Gastrocnemius medialis (tissue), 4 donors: ENCODE results near the gene PMEPA1. TPM values are rescaled to one million over a fixed set of nuclear protein-coding genes. Genes with fewer than 3 reads are reported as not detected.
A peak's percentile ranks its signal among the peaks of the same experiment; 100 is the strongest.

Experiments used
- ATAC-seq, 2 donors: fragments of 150-250 bp; one replicate each; pipeline ENCODE4 v1.9.1; 2016
- DNase-seq, 2 donors: peaks; one replicate each; pipeline ENCODE4 v3.0.0-alpha.2; 2019
- H3K27ac ChIP-seq, 4 donors: fragments of 200-600 bp; sonication (generic); 1 replicate in 1 of 4; 2 replicates in 3 of 4; pipeline ENCODE4 v1.5.1; 2016 to 2018; ENCODE audit warnings: mild to moderate bottlenecking in 2 of 4, moderate library complexity in 1 of 4
- H3K27me3 ChIP-seq, 3 donors: fragments of 200-600 bp; sonication (generic) in 2 of 3; 1 replicate in 1 of 3; 2 replicates in 2 of 3; pipeline versions ENCODE4 v1.5.1 to v1.6.0; 2016 to 2019; ENCODE audit warnings: mild to moderate bottlenecking in 1 of 3, moderate library complexity in 1 of 3
- H3K36me3 ChIP-seq, 2 donors: fragments of 200-600 bp; sonication (generic) in 1 of 2; one replicate each; pipeline ENCODE4 v1.5.1; 2017 to 2018
- H3K4me1 ChIP-seq, 2 donors: fragments of 200-600 bp; sonication (generic) in 1 of 2; one replicate each; pipeline ENCODE4 v1.5.1; 2016 to 2017; ENCODE audit warnings: mild to moderate bottlenecking in 2 of 2
- H3K4me3 ChIP-seq, 4 donors: fragments of 200-600 bp; sonication (generic) in 3 of 4; 1 replicate in 1 of 4; 2 replicates in 3 of 4; pipeline ENCODE4 v1.5.1; 2016 to 2019; ENCODE audit warnings: mild to moderate bottlenecking in 2 of 4
- H3K9me3 ChIP-seq, 3 donors: fragments of 200-600 bp; sonication (generic) in 2 of 3; 1 replicate in 1 of 3; 2 replicates in 2 of 3; pipeline ENCODE4 v1.5.1; 2016 to 2019
- POLR2A ChIP-seq, 2 donors: fragments of 450-650 bp; IDR thresholded peaks; one replicate each; pipeline ENCODE4 v1.6.1; 2017; ENCODE audit warnings: antibody characterized with exemption in 2 of 2, mild to moderate bottlenecking in 2 of 2, moderate library complexity in 2 of 2
- in situ Hi-C, 4 donors: fragments of 200-750 bp; cut with MboI; loops; one replicate each; pipeline versions ENCODE4 v1.15.0 to v1.8.0; 2017; ENCODE audit warnings: low sequenced_read_pairs in 4 of 4
- intact Hi-C: fragments of 100-400 bp; cut with DNase I; formaldehyde crosslinking; loops from one replicate; pipeline ENCODE4 v1.15.1; 2023; ENCODE audit warnings: low total_unique reads
- total RNA-seq, 4 donors: library from RNA; depleted of rRNA; stranded (reverse); fragments of >200 nt; gene quantifications; one replicate each; pipeline versions ENCODE4 v1.1.0 to v1.2.3, GENCODE V29; 2016
- TF ChIP-seq, protein P1 (sequence below), 5 experiments: fragments of 450-650 bp in 3 of 5; fragments of 200-600 bp in 2 of 5; sonication (generic) in 2 of 5; IDR thresholded peaks in 4 of 5; conservative IDR thresholded peaks in 1 of 5; 1 replicate in 4 of 5; 2 replicates in 1 of 5; pipeline ENCODE4 v1.5.1; 2016 to 2019; ENCODE audit warnings: antibody characterized with exemption in 5 of 5, mild to moderate bottlenecking in 3 of 5, moderate library complexity in 3 of 5

Gene PMEPA1
- total RNA-seq, 4 donors from 2014 or later = 1.5 to 8.1 (median 5.8) TPM

- H3K4me3 ChIP-seq = no peak overlapping the region
- TF ChIP-seq POLR2A (IDR thresholded peaks at IDR 0.05) = no peak
- TF ChIP-seq, protein P1, sequence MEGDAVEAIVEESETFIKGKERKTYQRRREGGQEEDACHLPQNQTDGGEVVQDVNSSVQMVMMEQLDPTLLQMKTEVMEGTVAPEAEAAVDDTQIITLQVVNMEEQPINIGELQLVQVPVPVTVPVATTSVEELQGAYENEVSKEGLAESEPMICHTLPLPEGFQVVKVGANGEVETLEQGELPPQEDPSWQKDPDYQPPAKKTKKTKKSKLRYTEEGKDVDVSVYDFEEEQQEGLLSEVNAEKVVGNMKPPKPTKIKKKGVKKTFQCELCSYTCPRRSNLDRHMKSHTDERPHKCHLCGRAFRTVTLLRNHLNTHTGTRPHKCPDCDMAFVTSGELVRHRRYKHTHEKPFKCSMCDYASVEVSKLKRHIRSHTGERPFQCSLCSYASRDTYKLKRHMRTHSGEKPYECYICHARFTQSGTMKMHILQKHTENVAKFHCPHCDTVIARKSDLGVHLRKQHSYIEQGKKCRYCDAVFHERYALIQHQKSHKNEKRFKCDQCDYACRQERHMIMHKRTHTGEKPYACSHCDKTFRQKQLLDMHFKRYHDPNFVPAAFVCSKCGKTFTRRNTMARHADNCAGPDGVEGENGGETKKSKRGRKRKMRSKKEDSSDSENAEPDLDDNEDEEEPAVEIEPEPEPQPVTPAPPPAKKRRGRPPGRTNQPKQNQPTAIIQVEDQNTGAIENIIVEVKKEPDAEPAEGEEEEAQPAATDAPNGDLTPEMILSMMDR (IDR thresholded peaks at IDR 0.05 in 4 of 5, conservative IDR thresholded peaks at IDR 0.05 in 1 of 5) = no peak
- in situ Hi-C loops = no loop called here
- H3K27me3 ChIP-seq = no peaks in the 10 kb centered on the region
- H3K9me3 ChIP-seq = no peaks in the 10 kb centered on the region
- H3K4me1 ChIP-seq = peaks cover 20 to 29% of the 10 kb centered on the region in 2 donors
- DNase-seq = no peak
- no peak overlapping the region for H3K27ac ChIP-seq
- no peaks in the 10 kb centered on the region for H3K36me3 ChIP-seq
- intact Hi-C loops = no loop called here
- no peak for ATAC-seq
Measured at GRCh38 chr20:57693670-57694329, 16.0 kb downstream of the PMEPA1 start.

- H3K27ac ChIP-seq = no peak overlapping the region
- H3K4me3 ChIP-seq = no peak overlapping the region
- H3K27me3 ChIP-seq = no peaks in the 10 kb centered on the region
- intact Hi-C loops = no loop called here
- ATAC-seq (peak in 1 of 2 donors; percentile 14), DNase-seq (no peak)
- H3K36me3 ChIP-seq = no peaks in the 10 kb centered on the region
- in situ Hi-C loops = no loop called here
- H3K4me1 ChIP-seq = peaks cover 22 to 31% of the 10 kb centered on the region in 2 donors
- H3K9me3 ChIP-seq = no peaks in the 10 kb centered on the region
- TF ChIP-seq, protein P1 (IDR thresholded peaks at IDR 0.05 in 4 of 5, conservative IDR thresholded peaks at IDR 0.05 in 1 of 5) = peak in 3 of 5 experiments; percentile 11 to 21 (median 20)
- TF ChIP-seq POLR2A (IDR thresholded peaks at IDR 0.05) = no peak
Measured at GRCh38 chr20:57693002-57693582, 16.7 kb downstream of the PMEPA1 start.

DNA sequence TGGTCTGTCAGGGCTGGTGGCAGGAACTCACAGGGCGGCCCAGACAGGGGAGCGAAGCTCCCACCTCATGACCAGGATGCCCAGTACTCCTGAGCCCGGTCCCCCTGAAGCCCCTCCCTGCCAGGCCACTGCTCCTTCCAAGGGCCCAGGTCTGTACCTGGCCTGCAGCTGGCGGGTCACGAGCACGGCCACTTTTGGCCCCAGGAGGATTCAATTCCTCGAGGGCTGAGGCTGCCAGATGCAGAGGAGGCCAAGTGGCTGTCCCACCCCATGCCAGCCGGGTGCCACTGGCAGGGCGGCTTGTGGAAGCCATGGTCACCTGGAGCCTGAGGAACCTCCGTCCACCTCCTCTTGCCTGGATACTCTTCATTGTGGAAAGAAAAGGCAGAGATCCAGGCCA is 17.4 kb downstream of the PMEPA1 start:
- intact Hi-C loops (no loop called here), in situ Hi-C loops (no loop called here)
- no peak overlapping the region for H3K27ac ChIP-seq
- no peak for TF ChIP-seq POLR2A (IDR thresholded peaks at IDR 0.05)
- TF ChIP-seq, protein P1 (IDR thresholded peaks at IDR 0.05 in 4 of 5, conservative IDR thresholded peaks at IDR 0.05 in 1 of 5) = no peak
- DNase-seq = no peak
- ATAC-seq = no peak
- H3K36me3 ChIP-seq = no peaks in the 10 kb centered on the region
- H3K4me3 ChIP-seq = no peak overlapping the region
- H3K27me3 ChIP-seq = no peaks in the 10 kb centered on the region
- H3K9me3 ChIP-seq = no peaks in the 10 kb centered on the region
- H3K4me1 ChIP-seq = peaks cover 29 to 35% of the 10 kb centered on the region in 2 donors

DNA sequence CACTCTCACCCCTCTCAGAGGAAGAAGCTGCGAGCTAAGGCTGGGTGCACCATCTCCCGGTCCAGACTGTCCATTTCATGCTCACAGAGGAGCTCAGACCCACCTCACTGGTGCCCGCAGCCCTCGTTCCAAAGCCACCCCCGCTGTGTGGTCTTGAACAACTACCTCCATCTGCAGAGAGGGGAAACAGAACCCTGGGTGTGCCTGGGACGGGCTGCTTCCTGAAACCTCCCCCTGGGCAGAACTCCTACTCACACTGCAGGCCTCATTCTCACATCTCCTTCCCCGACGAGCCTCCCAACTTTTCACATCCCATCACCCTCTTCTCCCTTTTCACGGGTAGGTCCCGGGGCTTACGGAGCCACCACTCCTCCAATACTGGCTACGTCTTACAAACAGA is 18.1 kb downstream of the PMEPA1 start:
- no peak overlapping the region for H3K27ac ChIP-seq
- intact Hi-C loops (no loop called here), in situ Hi-C loops (no loop called here)
- ATAC-seq (no peak), DNase-seq (no peak)
- no peaks in the 10 kb centered on the region for H3K27me3 ChIP-seq
- no peak for TF ChIP-seq POLR2A (IDR thresholded peaks at IDR 0.05)
- TF ChIP-seq, protein P1 (IDR thresholded peaks at IDR 0.05 in 4 of 5, conservative IDR thresholded peaks at IDR 0.05 in 1 of 5) = no peak
- H3K9me3 ChIP-seq = no peaks in the 10 kb centered on the region
- H3K36me3 ChIP-seq = no peaks in the 10 kb centered on the region
- no peak overlapping the region for H3K4me3 ChIP-seq
- peaks cover 30 to 35% of the 10 kb centered on the region in 2 donors for H3K4me1 ChIP-seq
